Stimulated activated CD8-positive, alpha-beta memory T cell treated with anti-CD3 and anti-CD28 coated beads, Interleukin-2, amount 100 ng/mL, for 48 hours (primary cell): ENCODE results near the gene MATN3.

Experiments
- DNase-seq, 2 donors: peaks; one replicate each; pipeline ENCODE4 v3.0.0-alpha.2; 2020; ENCODE audit warnings: low read depth in 2 of 2

Gene MATN3

DNA sequence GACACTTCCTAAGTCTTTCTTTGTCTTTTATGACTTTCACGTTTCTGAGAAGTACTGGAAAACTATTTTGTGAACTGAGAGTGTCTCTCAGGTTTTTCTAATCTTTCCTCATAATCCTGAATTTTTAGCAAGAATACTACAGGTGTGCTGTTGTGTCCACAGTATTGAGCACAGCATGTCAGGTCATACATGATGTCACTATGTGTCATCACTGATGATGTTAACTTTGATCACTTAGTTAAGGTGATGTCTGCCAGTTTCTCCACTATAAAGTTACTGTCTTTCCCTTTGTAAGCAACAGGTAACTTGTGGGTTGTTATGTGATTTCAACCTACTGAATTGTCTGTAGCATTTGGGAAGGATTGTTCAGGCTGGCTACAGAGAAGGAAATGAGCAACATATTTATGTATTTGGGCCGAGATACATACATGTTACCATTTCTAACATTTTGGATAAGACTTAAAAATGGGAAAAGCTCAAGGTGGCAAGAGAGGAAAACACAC is 11.1 kb downstream of the MATN3 start:
- DNase-seq: no peak

DNA sequence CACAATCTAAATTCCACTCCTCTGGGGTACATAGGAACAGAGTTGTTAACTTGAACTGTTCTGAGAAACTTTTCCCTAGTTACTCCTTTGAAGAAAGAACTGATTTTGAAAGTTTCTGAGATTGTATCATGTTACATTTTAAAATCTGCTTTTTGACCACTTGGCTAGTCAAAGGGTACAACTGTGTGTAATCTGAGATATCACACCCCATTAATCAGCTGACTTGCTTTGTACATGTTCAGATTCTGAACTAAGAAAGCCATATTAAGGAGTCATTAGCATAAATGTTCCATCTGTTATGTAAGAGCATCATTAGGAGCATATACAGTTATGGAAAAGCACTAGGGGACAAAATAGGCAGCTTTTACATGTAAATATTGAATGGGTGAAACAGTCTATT is 18.7 kb downstream of the MATN3 start:
- DNase-seq: no peak

DNA sequence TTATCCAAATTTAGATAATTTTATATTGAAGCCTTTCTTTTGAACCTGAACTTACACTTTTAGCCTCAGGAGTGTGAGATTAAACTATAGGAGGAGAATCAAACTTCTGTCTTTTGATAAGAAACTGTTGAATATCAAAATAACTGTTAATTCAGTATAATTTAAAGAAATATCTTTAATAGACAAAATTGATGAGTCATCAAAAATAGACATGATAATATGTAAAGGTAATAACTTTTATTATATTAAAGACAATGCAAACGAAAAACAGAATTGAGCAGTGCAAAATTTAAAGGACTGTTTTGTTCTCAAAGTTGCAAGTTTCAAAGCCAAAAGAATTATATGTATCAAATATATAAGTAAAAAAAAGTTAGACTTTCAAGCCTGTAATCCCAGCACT is 20.6 kb downstream of the MATN3 start:
- no peak for DNase-seq

DNA sequence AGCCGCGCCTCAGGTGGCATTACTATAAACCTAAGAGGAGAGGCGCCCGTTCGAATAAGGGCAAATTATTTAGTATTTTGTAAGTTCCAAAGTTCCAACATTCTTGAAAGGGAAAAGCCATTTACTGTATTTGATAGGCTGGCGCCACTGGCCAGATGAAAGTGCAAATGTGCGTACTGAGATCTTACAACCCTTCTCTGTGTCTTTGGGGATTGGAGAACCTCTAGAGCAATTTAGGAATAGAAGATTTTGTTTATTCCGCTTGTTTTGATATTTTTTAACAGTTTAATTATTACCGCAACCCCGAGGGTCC is 22.1 kb downstream of the MATN3 start:
- no peak for DNase-seq

DNA sequence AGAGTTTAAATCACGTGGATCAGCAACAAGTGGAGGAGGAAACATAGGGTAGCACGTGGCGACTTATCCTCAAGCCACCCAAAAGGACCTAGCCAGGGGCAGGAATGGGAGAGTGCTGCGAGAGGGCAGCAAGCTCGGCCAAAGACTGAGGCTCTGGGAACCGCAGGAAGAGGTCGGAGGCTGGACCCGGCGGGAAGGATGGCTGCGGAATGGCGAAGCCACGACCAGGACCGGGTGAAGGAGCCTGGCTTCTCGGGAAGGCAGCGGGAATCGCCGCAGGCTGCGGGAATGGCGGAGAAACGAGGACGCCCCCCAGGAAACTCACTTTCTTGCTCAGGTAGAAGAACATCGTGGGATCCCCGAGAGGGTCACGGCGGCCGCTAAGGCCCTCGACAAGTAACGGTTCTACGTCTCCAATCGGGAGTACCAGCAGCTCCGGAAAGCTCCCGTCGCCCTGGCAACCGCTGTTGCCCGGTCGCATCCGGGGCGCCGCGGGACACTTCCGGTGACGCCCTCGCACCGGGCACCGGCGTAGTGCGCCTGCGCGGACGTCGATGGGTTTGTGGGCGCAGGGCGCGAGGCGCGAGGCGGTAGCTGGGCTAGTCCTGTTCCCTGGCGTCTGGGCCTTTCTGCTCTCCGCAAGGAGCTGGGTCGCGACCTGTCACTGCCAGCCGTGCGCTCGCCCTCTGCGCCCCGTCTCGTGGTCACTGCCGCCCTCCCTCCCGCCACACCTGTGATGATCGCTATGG is 22.6 kb downstream of the MATN3 start, which contains the start of gene WDR35:
WDR35 (minus strand) TSS at position 439 of the 749 bp plus-strand sequence; CDS start at position 349, 90 bp downstream.
- DNase-seq: peak; percentile 91 to 93

DNA sequence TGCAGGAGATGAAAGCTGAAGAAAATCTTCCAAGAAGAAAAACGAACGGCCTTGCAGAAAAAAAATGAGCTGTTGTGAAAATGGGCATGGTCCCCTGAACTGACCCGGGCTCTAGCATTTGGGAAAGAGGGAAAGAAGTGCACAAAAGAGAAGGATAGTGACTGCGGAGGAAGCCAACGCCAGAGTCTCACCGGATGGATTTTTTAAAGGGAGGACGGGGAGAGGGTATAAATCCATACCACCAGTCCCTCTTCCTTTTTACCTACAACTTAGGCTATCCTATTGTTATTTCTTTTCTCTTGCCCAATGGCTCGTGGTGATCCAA is 23.2 kb downstream of the MATN3 start:
- DNase-seq: no peak

DNA sequence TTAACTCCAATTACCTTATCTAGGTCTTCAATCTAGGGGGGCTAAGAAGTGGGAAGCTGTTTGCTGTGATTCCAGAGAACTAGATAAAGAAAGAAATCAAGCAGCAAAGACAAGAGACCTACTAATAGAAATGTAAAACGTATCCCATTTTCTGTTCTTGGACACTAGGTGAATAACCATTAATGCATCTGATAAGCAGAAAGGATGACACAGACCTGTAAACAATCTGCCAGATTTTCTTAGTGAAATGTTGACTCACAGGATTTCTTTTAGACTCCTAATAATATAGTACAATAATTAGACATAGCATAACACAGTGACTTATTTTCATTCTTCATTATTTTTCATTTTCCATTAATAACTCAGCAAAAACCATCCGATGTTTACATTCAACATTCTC is 23.9 kb downstream of the MATN3 start:
- no peak for DNase-seq

DNA sequence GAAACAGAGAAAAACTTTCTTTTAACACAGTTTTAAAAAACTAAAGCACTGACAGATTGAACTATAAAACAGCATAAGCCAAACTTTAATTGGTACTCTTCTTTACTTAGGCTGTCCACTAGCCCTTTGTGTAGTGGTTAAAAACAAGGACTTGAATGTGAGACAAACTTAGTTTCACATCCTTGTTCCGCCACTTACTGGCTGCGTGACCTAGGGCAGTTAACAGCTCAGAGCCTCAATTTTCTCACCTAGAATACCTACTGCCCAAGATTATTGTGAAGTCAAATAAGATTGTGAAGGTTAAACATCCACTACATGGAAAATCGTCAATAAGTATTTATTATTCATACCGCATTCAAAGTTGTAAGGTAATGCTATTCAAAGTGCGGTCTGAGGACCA is 24.5 kb downstream of the MATN3 start:
- no peak for DNase-seq

DNA sequence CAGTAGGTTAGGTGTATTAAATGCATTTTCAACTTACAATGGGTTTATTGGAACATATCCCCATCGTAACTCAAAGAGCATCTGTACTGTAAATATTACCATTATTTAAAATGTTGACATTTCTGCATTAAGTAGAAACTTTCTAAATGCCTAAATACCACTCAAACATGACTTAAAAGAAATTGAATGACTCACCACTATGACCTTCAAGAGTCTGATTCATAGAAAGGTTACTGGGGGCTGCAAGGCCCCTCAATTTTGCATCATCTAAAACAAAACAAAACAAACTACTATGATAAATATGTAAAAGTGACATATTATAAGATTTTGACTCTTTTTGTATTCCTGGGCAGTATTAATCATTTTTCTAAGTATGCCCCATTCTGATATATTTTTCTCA is 30.2 kb downstream of the MATN3 start:
- DNase-seq: no peak

DNA sequence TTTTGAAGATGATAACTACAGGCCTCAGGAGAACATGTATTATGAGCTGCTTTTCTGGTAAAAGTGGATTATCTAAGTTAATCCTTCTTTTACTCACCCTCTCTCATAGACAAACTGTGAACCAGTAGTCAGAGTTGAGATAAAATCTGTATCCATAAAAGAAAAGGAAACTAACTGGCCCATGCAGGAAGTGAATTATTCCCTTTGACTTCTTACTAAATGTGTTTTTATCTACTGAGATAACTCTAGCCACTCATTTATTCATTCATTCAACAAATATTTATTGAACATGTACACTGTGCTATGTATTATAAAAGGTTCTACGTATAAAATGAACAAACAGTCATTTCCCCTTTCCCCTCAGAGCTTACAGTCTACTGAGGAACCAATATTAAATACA is 32.5 kb downstream of the MATN3 start:
- no peak for DNase-seq

DNA sequence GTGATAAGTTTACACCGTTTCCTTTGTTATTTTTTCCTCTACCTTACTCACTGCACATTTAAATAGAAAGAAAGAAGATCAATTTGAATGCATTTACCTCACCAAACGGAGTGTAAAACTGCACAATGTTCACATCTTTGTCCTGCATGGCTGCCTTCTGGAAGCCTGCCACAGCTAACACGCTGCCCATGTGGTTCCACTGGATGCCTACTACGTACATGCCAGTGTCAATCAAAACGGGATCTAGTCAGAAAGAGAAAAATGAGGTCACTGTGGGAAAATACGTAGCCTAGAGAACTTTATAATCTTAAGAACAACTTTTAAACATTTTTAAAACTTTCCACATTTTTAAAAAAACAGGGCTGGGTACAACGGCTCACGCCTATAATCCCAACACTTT is 39.0 kb downstream of the MATN3 start:
- DNase-seq: no peak

DNA sequence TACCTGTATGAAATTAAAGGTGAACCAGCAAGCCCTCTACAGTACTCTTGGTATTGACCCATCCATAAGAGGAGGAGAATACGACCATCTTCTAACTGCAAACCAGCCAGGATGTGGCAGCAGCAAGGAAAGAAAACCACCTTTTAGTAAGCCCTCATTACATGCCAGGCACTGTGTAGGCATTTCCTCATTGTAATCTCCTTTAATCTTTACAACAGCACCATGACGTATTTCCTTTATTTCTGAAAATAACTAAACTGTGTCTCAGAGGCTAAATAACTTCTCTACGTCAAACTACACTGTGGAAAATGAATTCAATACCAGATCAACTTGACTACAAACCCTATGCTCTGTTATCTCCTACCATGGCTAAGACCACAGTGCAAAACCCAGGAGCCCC is 40.8 kb downstream of the MATN3 start:
- DNase-seq: no peak

DNA sequence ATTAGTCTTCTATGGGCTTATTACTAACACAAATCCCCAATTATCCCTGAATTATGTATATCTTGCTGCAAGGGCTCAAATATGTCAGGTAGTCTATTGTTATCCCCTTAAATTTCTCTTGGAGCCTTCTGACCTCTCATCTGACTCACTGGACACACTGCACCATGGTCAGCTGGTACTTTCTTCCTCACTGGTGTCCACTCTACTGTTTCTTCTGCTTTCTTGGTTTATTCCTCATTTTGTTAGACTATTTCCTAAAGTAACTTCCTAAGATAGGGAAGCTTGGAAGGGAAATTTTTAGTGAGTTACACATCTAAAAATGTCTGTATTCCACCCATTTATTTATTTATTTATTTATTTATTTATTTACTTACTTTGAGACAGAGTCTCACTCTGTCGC is 49.1 kb downstream of the MATN3 start:
- DNase-seq: no peak

DNA sequence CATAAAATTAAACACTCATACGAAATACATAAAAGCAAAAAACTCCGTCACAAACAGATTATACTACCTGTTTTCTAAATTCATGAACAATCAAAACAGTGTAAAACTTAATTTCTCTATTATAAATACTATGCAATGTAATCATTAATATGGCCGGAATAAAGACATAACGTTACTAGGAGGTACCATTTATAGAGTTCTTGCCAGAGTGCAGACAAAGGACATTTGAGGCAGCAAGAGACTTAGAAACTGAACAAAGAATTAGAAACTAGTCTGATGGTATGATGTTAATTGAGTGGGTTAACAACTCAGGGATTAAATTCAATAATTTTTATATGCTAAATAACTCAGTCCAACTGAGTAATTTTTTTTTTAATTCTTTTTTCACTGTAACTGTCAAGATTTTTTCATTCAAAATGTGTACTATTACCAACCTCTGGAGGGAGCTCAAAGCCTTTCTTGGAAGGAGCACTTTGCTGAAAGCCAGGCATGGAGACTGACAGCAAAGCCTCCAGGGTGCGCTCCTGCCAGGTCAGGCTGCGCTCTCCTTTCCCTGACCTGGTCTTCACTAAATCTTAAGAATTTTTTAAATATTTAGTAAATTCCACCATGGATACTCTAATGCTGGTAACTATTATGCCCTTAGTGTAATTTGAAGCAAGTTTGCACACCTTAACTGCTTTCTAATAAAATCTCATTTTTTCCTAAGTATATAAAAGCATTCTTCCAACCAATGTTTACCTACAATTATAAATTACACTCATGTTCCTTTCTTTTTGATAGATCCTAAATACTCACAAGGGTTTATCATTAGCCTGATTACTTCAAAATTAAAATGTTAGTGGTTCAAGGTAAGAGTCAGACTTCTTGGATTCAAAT is 56.7 kb downstream of the MATN3 start:
- DNase-seq: peak; percentile 3 to 6

DNA sequence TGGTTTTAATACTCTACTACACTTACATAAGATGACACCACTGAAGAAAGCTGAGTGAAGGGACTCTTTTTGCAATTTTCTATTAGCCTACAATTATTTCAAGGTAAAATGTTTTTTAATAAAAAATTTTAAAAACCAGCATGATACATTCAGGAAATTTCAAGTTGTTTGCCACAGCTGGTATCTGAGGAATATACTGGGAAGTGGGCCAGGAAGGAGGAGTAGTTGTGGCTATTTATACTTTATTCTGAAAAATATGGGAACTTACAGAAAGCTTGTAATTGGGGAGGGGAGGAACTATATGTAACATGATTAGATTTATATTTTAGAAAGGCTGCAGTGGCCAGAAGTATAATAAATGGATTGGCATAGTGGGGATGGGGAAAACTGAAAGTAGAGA is 63.4 kb downstream of the MATN3 start:
- DNase-seq: no peak

DNA sequence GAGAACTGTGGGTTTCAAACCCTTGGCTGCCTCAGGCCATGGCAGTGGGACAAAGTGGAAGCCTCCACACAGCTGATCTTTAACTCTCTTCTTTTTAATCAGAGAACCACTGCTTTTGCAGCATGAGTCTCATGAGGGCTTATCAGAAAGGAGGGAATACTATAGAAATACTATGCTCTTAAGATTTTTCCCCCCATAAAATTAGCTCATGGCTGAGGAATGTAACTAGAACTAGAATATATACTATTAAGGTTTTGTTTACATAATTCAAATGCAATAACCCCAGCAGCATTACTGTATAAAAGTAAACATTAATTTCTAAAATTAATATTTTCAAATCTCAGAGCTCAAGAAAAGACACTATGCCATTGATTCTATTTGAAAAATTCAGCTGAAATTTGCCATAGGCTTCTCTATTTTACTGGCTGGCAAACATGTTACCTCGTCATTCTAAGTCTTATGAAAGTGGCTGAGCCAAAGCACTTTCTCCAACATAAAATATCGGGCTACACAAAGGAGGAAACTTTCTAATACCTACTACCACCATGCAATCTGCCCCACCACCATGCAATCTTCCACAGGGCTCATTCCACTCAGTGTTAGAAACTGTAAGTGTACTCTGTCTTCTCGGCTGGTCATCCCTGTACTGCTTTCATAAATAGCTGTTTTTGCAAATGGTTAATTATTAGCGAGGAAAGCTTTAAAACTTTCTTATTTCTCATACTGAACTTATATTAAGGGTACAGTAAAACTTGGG is 65.1 kb downstream of the MATN3 start:
- DNase-seq: no peak

DNA sequence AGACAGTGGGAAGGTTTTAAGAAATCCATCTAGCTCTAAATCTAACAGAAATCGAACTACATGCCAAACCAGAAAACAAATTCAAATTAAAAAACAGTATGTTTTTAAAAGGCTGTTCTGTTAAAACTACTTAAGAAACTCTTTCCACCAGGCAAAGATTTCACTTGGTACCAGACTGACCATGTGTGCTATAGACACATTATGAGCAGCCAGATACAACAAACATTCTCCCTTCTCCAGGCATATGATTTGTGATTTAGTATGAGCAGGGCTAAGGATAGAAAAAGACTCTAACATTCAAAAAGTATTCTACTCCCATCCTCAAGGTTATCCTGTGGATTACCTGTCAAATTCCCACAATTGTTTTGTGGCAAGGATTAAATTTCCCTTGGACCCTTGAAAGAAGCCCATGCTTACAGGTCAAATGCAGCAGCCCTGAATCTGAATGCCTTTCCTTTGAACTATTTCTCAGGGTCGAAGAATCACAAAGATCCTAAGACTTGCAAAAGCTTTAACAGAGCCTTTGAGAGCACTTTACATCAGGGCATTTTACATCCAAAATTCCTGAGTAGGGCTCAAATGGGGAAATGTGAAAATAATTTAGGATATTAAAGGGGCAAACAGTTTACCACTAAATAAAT is 68.1 kb downstream of the MATN3 start:
- DNase-seq: no peak

DNA sequence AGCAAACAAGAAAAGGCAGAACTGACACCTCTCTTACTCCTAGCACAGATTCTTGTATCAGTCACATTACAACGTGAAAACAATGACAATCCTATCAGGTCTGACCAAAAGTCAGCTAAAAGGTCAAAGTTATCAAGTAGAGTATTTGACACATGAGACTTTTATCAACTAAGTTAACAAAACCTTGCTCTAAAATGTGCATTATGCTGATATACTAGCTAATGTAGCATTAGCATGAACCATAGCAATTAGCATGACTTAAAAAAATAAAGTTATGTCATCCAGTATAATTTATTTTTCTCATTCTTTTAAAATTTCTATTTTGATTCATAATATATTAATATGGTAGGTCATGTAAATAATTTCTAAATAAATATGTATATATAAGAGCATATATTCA is 69.3 kb downstream of the MATN3 start:
- DNase-seq: no peak

DNA sequence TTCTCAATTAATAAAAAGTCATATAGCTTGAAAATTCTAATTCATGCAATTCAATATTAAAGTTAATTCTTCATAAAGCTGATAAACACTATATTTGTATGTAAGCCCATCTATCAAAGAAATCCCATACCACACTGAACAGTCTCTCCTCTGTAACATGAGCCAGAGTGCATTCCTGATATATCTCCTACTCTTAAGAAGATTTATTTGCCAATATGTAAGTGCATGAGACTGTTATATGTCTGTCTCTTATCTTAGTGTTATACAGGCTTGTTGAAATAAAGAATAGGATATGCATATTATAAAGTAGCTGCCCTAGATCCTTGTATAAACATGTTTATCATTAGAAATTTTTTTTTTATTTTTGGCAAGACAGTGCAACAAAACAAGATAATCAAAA is 70.3 kb downstream of the MATN3 start:
- DNase-seq: no peak
